CD14-positive monocyte (primary cell): ENCODE measurements around the gene MOB1B. TPM values are rescaled to one million over a fixed set of nuclear protein-coding genes. Genes with fewer than 3 reads are reported as not detected.

Source experiments
- DNase-seq, 3 donors: peaks; one replicate each; pipeline ENCODE4 v3.0.0-alpha.2; 2011 to 2022
- H2AFZ ChIP-seq: 2 replicates; pipeline ENCODE4 v1.6.0; 2012; ENCODE audit warnings: mild to moderate bottlenecking, low read depth, low read length, inconsistent platforms; ENCODE audit not compliant: insufficient read depth, poor library complexity, severe bottlenecking
- H3K27ac ChIP-seq, 2 donors: 1 replicate in 1 of 2; 2 replicates in 1 of 2; pipeline ENCODE4 v1.5.1; 2012 to 2013; ENCODE audit warnings: low read length in 2 of 2, control low read depth in 1 of 2, inconsistent platforms in 1 of 2, low read depth in 1 of 2, mild to moderate bottlenecking in 1 of 2
- H3K27me3 ChIP-seq, 2 donors: one replicate each; pipeline versions ENCODE4 v1.6.0 to v1.6.1; 2011 to 2013; ENCODE audit warnings: low read length in 2 of 2; ENCODE audit not compliant: control insufficient read depth in 2 of 2, insufficient read depth in 2 of 2
- H3K36me3 ChIP-seq, 2 donors: replicated peaks in 1 of 2; 1 replicate in 1 of 2; 2 replicates in 1 of 2; pipeline versions ENCODE4 v1.5.1 to v1.6.1; 2012 to 2013; ENCODE audit warnings: low read length in 2 of 2, control low read depth in 1 of 2, inconsistent platforms in 1 of 2, mild to moderate bottlenecking in 1 of 2; ENCODE audit not compliant: insufficient read depth in 2 of 2, control insufficient read depth in 1 of 2
- H3K4me1 ChIP-seq, 2 donors: 1 replicate in 1 of 2; 2 replicates in 1 of 2; pipeline versions ENCODE4 v1.5.1 to v1.6.1; 2012 to 2013; ENCODE audit warnings: low read length in 2 of 2, control low read depth in 1 of 2, inconsistent platforms in 1 of 2, mild to moderate bottlenecking in 1 of 2, moderate library complexity in 1 of 2; ENCODE audit not compliant: insufficient read depth in 2 of 2, control insufficient read depth in 1 of 2
- H3K4me2 ChIP-seq: replicated peaks from 2 replicates; pipeline ENCODE3; 2012; ENCODE audit warnings: low read length, moderate library complexity, mild to moderate bottlenecking; ENCODE audit not compliant: poor library complexity, severe bottlenecking; ENCODE audit errors: extremely low read depth
- H3K4me3 ChIP-seq, 3 experiments: fragments of 200-600 bp in 1 of 3; sonication (generic) in 1 of 3; replicated peaks in 1 of 3; 1 replicate in 2 of 3; 2 replicates in 1 of 3; pipeline ENCODE4 v1.5.1; 2011 to 2013; ENCODE audit warnings: low read length in 3 of 3, mild to moderate bottlenecking in 3 of 3, control low read depth in 2 of 3, low read depth in 2 of 3, inconsistent platforms in 1 of 3, moderate library complexity in 1 of 3
- H3K79me2 ChIP-seq: 2 replicates; pipeline ENCODE4 v1.6.0; 2012; ENCODE audit warnings: mild to moderate bottlenecking, control low read depth, inconsistent platforms, low read length, moderate library complexity; ENCODE audit not compliant: insufficient read depth
- H3K9ac ChIP-seq: 2 replicates; pipeline ENCODE4 v1.6.0; 2017; ENCODE audit warnings: low read length, mild to moderate bottlenecking; ENCODE audit not compliant: insufficient read depth, poor library complexity, severe bottlenecking
- H3K9me3 ChIP-seq, 2 donors: replicated peaks in 1 of 2; 1 replicate in 1 of 2; 2 replicates in 1 of 2; pipeline versions ENCODE4 v1.5.1 to v1.6.1; 2012 to 2013; ENCODE audit warnings: low read length in 2 of 2, control low read depth in 1 of 2; ENCODE audit not compliant: control insufficient read depth in 1 of 2, insufficient read depth in 1 of 2
- H4K20me1 ChIP-seq: 2 replicates; pipeline ENCODE4 v1.6.0; 2012; ENCODE audit warnings: mild to moderate bottlenecking, low read length, control low read depth, moderate library complexity; ENCODE audit not compliant: insufficient read depth
- H3K27ac Mint-ChIP-seq, 7 donors: one replicate each; pipeline ENCODE4 v1.8.0; 2020; ENCODE audit warnings: mild to moderate bottlenecking in 7 of 7, mixed read lengths in 7 of 7, moderate library complexity in 6 of 7, inconsistent platforms in 2 of 7
- H3K27me3 Mint-ChIP-seq, 3 donors: one replicate each; pipeline ENCODE4 v1.8.0; 2021 to 2022; ENCODE audit warnings: low read depth in 3 of 3, mild to moderate bottlenecking in 3 of 3, mixed read lengths in 3 of 3, moderate library complexity in 3 of 3, inconsistent platforms in 1 of 3
- H3K36me3 Mint-ChIP-seq, 2 donors: one replicate each; pipeline ENCODE4 v1.8.0; 2020; ENCODE audit warnings: mixed read lengths in 2 of 2, inconsistent platforms in 1 of 2, mild to moderate bottlenecking in 1 of 2
- H3K4me1 Mint-ChIP-seq: one replicate; pipeline ENCODE4 v1.8.0; 2020; ENCODE audit warnings: mild to moderate bottlenecking, mixed read lengths
- H3K4me3 Mint-ChIP-seq, 2 donors: one replicate each; pipeline ENCODE4 v1.8.0; 2020; ENCODE audit warnings: mild to moderate bottlenecking in 2 of 2, mixed read lengths in 2 of 2, moderate library complexity in 1 of 2
- H3K9me3 Mint-ChIP-seq, 7 donors: one replicate each; pipeline ENCODE4 v1.8.0; 2020 to 2022; ENCODE audit warnings: mixed read lengths in 7 of 7, mild to moderate bottlenecking in 6 of 7, moderate library complexity in 6 of 7, inconsistent platforms in 2 of 7
- CTCF ChIP-seq: fragments of 200-600 bp; IDR thresholded peaks from one replicate; pipeline ENCODE4 v1.8.0; 2022; ENCODE audit warnings: antibody characterized with exemption, mild to moderate bottlenecking
- WGBS: methylation state at CpG from one replicate; pipeline ENCODE4 v1.1.5; 2013; ENCODE audit warnings: missing lambda C conversion rate; ENCODE audit not compliant: insufficient coverage; 5-methylcytosine and 5-hydroxymethylcytosine counted together
- intact Hi-C, 2 donors: fragments of 100-400 bp; cut with micrococcal nuclease; formaldehyde crosslinking; loops; one replicate each; pipeline versions ENCODE4 v1.15.0 to v1.15.1; 2023
- polyA plus RNA-seq, 3 donors: library from polyadenylated mRNA; depleted of rRNA in 1 of 3; unstranded in 2 of 3; stranded (reverse) in 1 of 3; fragments of 300-500 nt in 2 of 3; fragments of >200 nt in 1 of 3; fragmentation: Illumina TruSeq in 2 of 3; gene quantifications; 1 replicate in 2 of 3; 2 replicates in 1 of 3; pipeline ENCODE4 v1.2.3, GENCODE V29; 2012 to 2021

The MOB1B gene
- polyA plus RNA-seq, 3 donors, result 3.9 to 10.7 (median 7.0) TPM

- H3K9me3 Mint-ChIP-seq, result no peaks in the 10 kb centered on the region
- no peaks in the 10 kb centered on the region for H4K20me1 ChIP-seq
- 100% methylated on average over 2 of the region's 4 CpGs for WGBS
- no peaks in the 10 kb centered on the region for H3K27me3 Mint-ChIP-seq
- no peaks in the 10 kb centered on the region for H3K9me3 ChIP-seq
- no peaks in the 10 kb centered on the region for H3K79me2 ChIP-seq
- no peak overlapping the region for H3K4me3 Mint-ChIP-seq
- peaks cover 7% of the 10 kb centered on the region for H3K4me1 Mint-ChIP-seq
- H3K36me3 Mint-ChIP-seq, result no peaks in the 10 kb centered on the region
- no peaks in the 10 kb centered on the region for H3K36me3 ChIP-seq
- H2AFZ ChIP-seq, result no peak overlapping the region
- H3K27ac Mint-ChIP-seq, result no peak overlapping the region
- no peak for DNase-seq
- H3K27me3 ChIP-seq, result no peaks in the 10 kb centered on the region
- H3K4me3 ChIP-seq, result no peak overlapping the region
- no peak overlapping the region for H3K4me2 ChIP-seq
- intact Hi-C loops, result no loop called here
- no peak for TF ChIP-seq CTCF
- peaks cover 0 to 7% of the 10 kb centered on the region in 2 donors for H3K4me1 ChIP-seq
- no peak overlapping the region for H3K27ac ChIP-seq
- H3K9ac ChIP-seq, result no peak overlapping the region
These were observed 43.7 kb upstream of the MOB1B start for GRCh38 chr4:70858454-70858853.

- H2AFZ ChIP-seq, result no peak overlapping the region
- H3K27me3 ChIP-seq, result no peaks in the 10 kb centered on the region
- Mint-ChIP-seq H3K27me3 (no peaks in the 10 kb centered on the region), H3K27ac (no peak overlapping the region), H3K36me3 (no peaks in the 10 kb centered on the region), H3K4me3 (no peak overlapping the region), H3K4me1 (peaks cover 1% of the 10 kb centered on the region), H3K9me3 (no peaks in the 10 kb centered on the region)
- WGBS, result no CpG with 5 or more reads among the region's 1 CpG
- no peaks in the 10 kb centered on the region for H3K79me2 ChIP-seq
- H3K9me3 ChIP-seq, result no peaks in the 10 kb centered on the region
- no peaks in the 10 kb centered on the region for H4K20me1 ChIP-seq
- no peaks in the 10 kb centered on the region for H3K36me3 ChIP-seq
- no peak overlapping the region for H3K4me2 ChIP-seq
- H3K9ac ChIP-seq, result no peak overlapping the region
- no peak for DNase-seq
- H3K4me1 ChIP-seq, result peaks cover 0 to under 1% of the 10 kb centered on the region in 2 donors
- no peak for TF ChIP-seq CTCF
- H3K4me3 ChIP-seq, result no peak overlapping the region
- no peak overlapping the region for H3K27ac ChIP-seq
- intact Hi-C loops, result no loop called here
These were observed 43.1 kb upstream of the MOB1B start for GRCh38 chr4:70859066-70859465.
